HepG2 (cell line): ENCODE results near the gene RPL41. TPM values are rescaled to one million over a fixed set of nuclear protein-coding genes. Genes with fewer than 3 reads are reported as not detected.

Experiments
- ATAC-seq: fragments of 200-7000 bp; cut with Tn5 transposase; 3 replicates; pipeline ENCODE4 v1.9.1; 2020; ENCODE audit warnings: mild to moderate bottlenecking, moderate library complexity
- BruUV-seq: library from RNA; stranded (reverse); fragments of 400-500 nt; replicated peaks from 2 replicates; lab custom pipeline; 2021; lab: Mats Ljungman, UMichigan
- CTCF ChIA-PET: fragments of 300-600 bp; formaldehyde crosslinking; extraction: SDS; loops from one replicate; lab custom pipeline; 2021; ENCODE audit warnings: low total read pairs, inconsistent platforms, low intra/inter-chr PET ratio; lab: Yijun Ruan, JAX
- POLR2A ChIA-PET: fragments of 350-600 bp; sonication (Branson Sonifier 250); formaldehyde crosslinking; loops from one replicate; lab custom pipeline; 2020; ENCODE audit warnings: antibody characterized with exemption, inconsistent platforms; lab: Yijun Ruan, JAX
- DNase-seq: peaks from one replicate; pipeline ENCODE4 v3.0.0-alpha.2; 2015; ENCODE audit warnings: low spot score
- FAIRE-seq: peaks from 3 replicates; lab custom pipeline; 2011; peaks lifted over from hg19 to GRCh38; lab: Jason Lieb, UNC
- H2AFZ ChIP-seq: one replicate; pipeline ENCODE4 v1.6.1; 2011; ENCODE audit warnings: low read length, inconsistent platforms
- H3K27ac ChIP-seq: fragments of 300-600 bp; 3 replicates; pipeline ENCODE4 v1.8.0; 2011; ENCODE audit warnings: mixed run types, mild to moderate bottlenecking, mixed read lengths, low read length, inconsistent platforms; ENCODE audit not compliant: insufficient read depth; ENCODE audit errors: extremely low read length
- H3K27me3 ChIP-seq, 2 experiments: fragments of 200-600 bp in 1 of 2; 2 replicates in 1 of 2; 3 replicates in 1 of 2; pipeline versions ENCODE4 v1.6.0 to v1.8.0; 2011; ENCODE audit warnings: low read length in 2 of 2, mild to moderate bottlenecking in 2 of 2, moderate library complexity in 2 of 2, inconsistent platforms in 1 of 2; ENCODE audit not compliant: insufficient read depth in 2 of 2, control insufficient read depth in 1 of 2
- H3K36me3 ChIP-seq, 2 experiments: fragments of 200-600 bp in 1 of 2; replicated peaks in 1 of 2; 2 replicates in 1 of 2; 3 replicates in 1 of 2; pipeline versions ENCODE4 v1.5.1 to v1.8.0; 2011; ENCODE audit warnings: low read length in 2 of 2, inconsistent platforms in 1 of 2; ENCODE audit not compliant: insufficient read depth in 2 of 2, control insufficient read depth in 1 of 2
- H3K4me1 ChIP-seq: 2 replicates; pipeline ENCODE4 v1.5.1; 2012; ENCODE audit warnings: low read length, inconsistent platforms; ENCODE audit not compliant: insufficient read depth
- H3K4me2 ChIP-seq: 2 replicates; pipeline ENCODE4 v1.6.0; 2011; ENCODE audit warnings: low read depth, low read length, inconsistent platforms
- H3K4me3 ChIP-seq, 3 experiments: fragments of 200-600 bp in 1 of 3; sonication (generic), shearing (Covaris generic) in 1 of 3; replicated peaks in 1 of 3; 2 replicates each; pipeline ENCODE4 v1.5.1; 2011 to 2016; ENCODE audit warnings: low read length in 3 of 3, inconsistent platforms in 2 of 3, low read depth in 2 of 3, mild to moderate bottlenecking in 2 of 3, control low read depth in 1 of 3, mixed read lengths in 1 of 3; ENCODE audit not compliant: insufficient read depth in 1 of 3
- H3K79me2 ChIP-seq: one replicate; pipeline ENCODE4 v1.6.1; 2011; ENCODE audit warnings: low read length, inconsistent platforms; ENCODE audit not compliant: insufficient read depth
- H3K9ac ChIP-seq: 2 replicates; pipeline ENCODE4 v1.6.0; 2011; ENCODE audit warnings: mild to moderate bottlenecking, low read depth, low read length, inconsistent platforms; ENCODE audit not compliant: insufficient read depth
- H3K9me3 ChIP-seq: 2 replicates; pipeline ENCODE4 v1.5.1; 2012; ENCODE audit warnings: mild to moderate bottlenecking, low read length
- H4K20me1 ChIP-seq: 2 replicates; pipeline ENCODE4 v1.6.0; 2011; ENCODE audit warnings: inconsistent platforms, mild to moderate bottlenecking, low read length, moderate library complexity; ENCODE audit not compliant: insufficient read depth
- AFF4 ChIP-seq: sonication (generic); formaldehyde crosslinking; IDR thresholded peaks from 2 replicates; pipeline ENCODE4 v1.4.0; 2020; ENCODE audit warnings: missing genetic modification reagents
- MAZ ChIP-seq, 2 experiments: sonication (generic) in 1 of 2; formaldehyde crosslinking in 1 of 2; IDR thresholded peaks; 2 replicates each; pipeline versions ENCODE4 v1.5.0 to v1.6.1; 2012 to 2020; ENCODE audit warnings: low read depth in 2 of 2, mild to moderate bottlenecking in 2 of 2, borderline replicate concordance in 1 of 2, improper control_type of control experiment in 1 of 2, low read length in 1 of 2, missing genetic modification reagents in 1 of 2, moderate library complexity in 1 of 2
- MBD4 ChIP-seq: IDR thresholded peaks from 2 replicates; pipeline ENCODE4 v1.6.1; 2012; ENCODE audit warnings: low read length, inconsistent platforms, borderline replicate concordance
- MBNL3 ChIP-seq: fragments of 250-450 bp; sonication (Bioruptor Pico); conservative IDR thresholded peaks from 2 replicates; pipeline ENCODE4 v1.8.0; 2022; ENCODE audit warnings: mild to moderate bottlenecking, inconsistent platforms
- MEF2D ChIP-seq: sonication (generic); formaldehyde crosslinking; IDR thresholded peaks from 2 replicates; pipeline ENCODE4 v1.5.1; 2020; ENCODE audit warnings: mild to moderate bottlenecking, missing genetic modification reagents
- MTA3 ChIP-seq: sonication (generic); formaldehyde crosslinking; IDR thresholded peaks from 2 replicates; pipeline ENCODE4 v1.4.0; 2020; ENCODE audit warnings: missing genetic modification reagents
- RBAK ChIP-seq: sonication (generic); formaldehyde crosslinking; IDR thresholded peaks from 2 replicates; pipeline ENCODE4 v1.5.1; 2020; ENCODE audit warnings: mild to moderate bottlenecking, missing genetic modification reagents
- SALL1 ChIP-seq: sonication (generic); formaldehyde crosslinking; IDR thresholded peaks from 2 replicates; pipeline ENCODE4 v1.8.0; 2022; ENCODE audit warnings: mild to moderate bottlenecking, missing genetic modification reagents
- STAT5B ChIP-seq: sonication (generic); formaldehyde crosslinking; IDR thresholded peaks from 2 replicates; pipeline ENCODE4 v1.4.0; 2020; ENCODE audit warnings: missing genetic modification reagents
- ZFP62 ChIP-seq: sonication (generic); formaldehyde crosslinking; IDR thresholded peaks from 2 replicates; pipeline ENCODE4 v1.4.0; 2020; ENCODE audit warnings: missing genetic modification reagents
- ZNF639 ChIP-seq: conservative IDR thresholded peaks from 2 replicates; pipeline ENCODE4 v1.6.1; 2018; ENCODE audit warnings: missing genetic modification reagents
- ZSCAN9 ChIP-seq: IDR thresholded peaks from 2 replicates; pipeline ENCODE4 v1.6.1; 2016; ENCODE audit warnings: borderline replicate concordance
- WGBS: methylation state at CpG from one replicate; pipeline ENCODE4 v1.1.6; 2017; ENCODE audit warnings: low lambda C conversion rate; 5-methylcytosine and 5-hydroxymethylcytosine counted together
- in situ Hi-C: cut with HindIII; loops from 2 replicates; pipeline ENCODE4 v1.10.0; 2017; ENCODE audit warnings: low pct_unique_long_range_greater_than_20kb; ENCODE audit not compliant: extremely low pct_ligation_motif_present
- intact Hi-C: fragments of 100-400 bp; cut with micrococcal nuclease; formaldehyde crosslinking; loops from one replicate; pipeline ENCODE4 v1.10.0; 2022; ENCODE audit not compliant: unreplicated experiment
- polyA plus RNA-seq, 8 experiments: library from polyadenylated mRNA; depleted of rRNA in 3 of 8; stranded (reverse) in 7 of 8; unstranded in 1 of 8; fragments of >200 nt; fragmentation: Illumina TruSeq in 4 of 8; extraction: Trizol in 4 of 8; gene quantifications; 2 replicates each; pipeline versions ENCODE4 v1.2.1 to v1.2.3, GENCODE V29; 2011 to 2016; ENCODE audit warnings: low read depth in 4 of 8, missing spikeins in 1 of 8, mixed read lengths in 1 of 8; ENCODE audit not compliant: insufficient read depth in 1 of 8
- total RNA-seq, 5 experiments: library from RNA; depleted of rRNA; stranded (reverse); fragments of >200 nt; fragmentation: Illumina TruSeq; extraction: Trizol; gene quantifications; 2 replicates each; pipeline ENCODE4 v1.2.3, GENCODE V29; 2016; ENCODE audit warnings: low read depth in 1 of 5
- TF ChIP-seq, protein P1 (sequence below): sonication (generic); formaldehyde crosslinking; IDR thresholded peaks from 2 replicates; pipeline ENCODE4 v1.8.0; 2022; ENCODE audit warnings: mild to moderate bottlenecking, missing genetic modification reagents, borderline replicate concordance

The RPL41 gene
- total and polyA plus RNA-seq, 2 of the 13 experiments (the other 11 are each of a cell fraction or from before 2014, with no cell fraction given), result 4,012 to 7,670 TPM

GRCh38 chr12:56079723-56080555, 36.5 kb upstream of the RPL41 start, which contains the start of gene ERBB3 (continued):
- TF ChIP-seq STAT5B (no peak), SALL1 (CRISPR knock-in tag) (peak; percentile 72), ZSCAN9 (CRISPR knock-in tag) (no peak), MBD4 (no peak)

GRCh38 chr12:56080556-56081138, 35.8 kb upstream of the RPL41 start:
- in situ Hi-C loops (no loop called here), intact Hi-C loops (loop anchor here (2.0 kb wide), 1 partner anchor 84 kb away; the partner anchor contains the start of gene SUOX)
- TSS peak; percentile 60 for BruUV-seq
- Histone ChIP-seq H3K4me3 (peak overlapping the region; percentile 89 to 96 (median 91)), H3K79me2 (peaks cover 38% of the 10 kb centered on the region), H2AFZ (no peak overlapping the region), H3K27ac (peak overlapping the region; percentile 99), H3K36me3 (peaks cover 11 to 23% of the 10 kb centered on the region in 2 experiments), H3K4me1 (peaks cover 54% of the 10 kb centered on the region), H3K9ac (peak overlapping the region; percentile 96), H3K4me2 (peak overlapping the region; percentile 98), H3K27me3 (no peaks in the 10 kb centered on the region; a peak in 1 of 5 replicates), H4K20me1 (0 out of 2 replicates have a peak, but pooled peaks cover 3% of the 10 kb centered on the region), H3K9me3 (no peaks in the 10 kb centered on the region)
- peak; percentile 66 for ATAC-seq
- ChIA-PET POLR2A (interaction anchor here (0.8 to 10.2 kb wide), 30 partner anchors 8 to 1665 kb away, joined by 3 to 279 read pairs (median 7); partner anchors contain the start of genes ANKRD52, COQ10A, DNAJC14 and ESYT1), CTCF (no interaction called here)
- WGBS, result no CpG with 5 or more reads among the region's 20 CpGs
- FAIRE-seq, result peak; percentile 97
- peak; percentile 96 for DNase-seq
- TF ChIP-seq MEF2D (0 out of 2 replicates have a peak, but pooled peaks have one; percentile 46), ZFP62 (CRISPR knock-in tag) (no peak), MAZ (IDR thresholded peaks at IDR 0.05; ENCODE audit: borderline replicate concordance, low read depth, low read length) (peak; percentile 59; the same call in 1 of the 2 replicates), MAZ (CRISPR knock-in tag; IDR thresholded peaks at IDR 0.05; ENCODE audit: low read depth) (no peak; the same call in 1 of the 2 replicates), AFF4 (CRISPR knock-in tag) (0 out of 2 replicates have a peak, but pooled peaks have one; percentile 43), ZNF639 (no peak), MTA3 (CRISPR knock-in tag) (no peak), MBNL3 (CRISPR knock-in tag) (no peak), RBAK (no peak)
- TF ChIP-seq, protein P1, sequence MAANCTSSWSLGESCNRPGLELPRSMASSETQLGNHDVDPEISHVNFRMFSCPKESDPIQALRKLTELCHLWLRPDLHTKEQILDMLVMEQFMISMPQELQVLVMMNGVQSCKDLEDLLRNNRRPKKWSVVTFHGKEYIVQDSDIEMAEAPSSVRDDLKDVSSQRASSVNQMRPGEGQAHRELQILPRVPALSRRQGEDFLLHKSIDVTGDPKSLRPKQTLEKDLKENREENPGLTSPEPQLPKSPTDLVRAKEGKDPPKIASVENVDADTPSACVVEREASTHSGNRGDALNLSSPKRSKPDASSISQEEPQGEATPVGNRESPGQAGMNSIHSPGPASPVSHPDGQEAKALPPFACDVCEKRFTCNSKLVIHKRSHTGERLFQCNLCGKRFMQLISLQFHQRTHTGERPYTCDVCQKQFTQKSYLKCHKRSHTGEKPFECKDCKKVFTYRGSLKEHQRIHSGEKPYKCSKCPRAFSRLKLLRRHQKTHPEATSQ (CRISPR knock-in tag), result no peak
